DMS79 treated with DMSO at 0.1 percent for 48 hours (cell line): ENCODE measurements around the gene NDUFAF7.
"Not testable (repeated sequence)": the region's sequence is repeated elsewhere in the genome, so short reads cannot be mapped to it uniquely, and the experiment has no call there.

ENCODE experiments used
- DNase-seq: peaks from one replicate; lab custom pipeline; 2025; lab: John Stamatoyannopoulos, UW

The NDUFAF7 gene

GRCh38 chr2:37282746-37283145, 51.3 kb downstream of the NDUFAF7 start:
- no peak for DNase-seq

- no peak for DNase-seq
These were observed 51.7 kb downstream of the NDUFAF7 start for GRCh38 chr2:37283207-37283606.

GRCh38 chr2:37284381-37284780, 52.9 kb downstream of the NDUFAF7 start:
- no peak for DNase-seq

GRCh38 chr2:37287966-37288365, 56.5 kb downstream of the NDUFAF7 start:
- no peak for DNase-seq

GRCh38 chr2:37291680-37292079, 60.2 kb downstream of the NDUFAF7 start:
- DNase-seq = no peak

GRCh38 chr2:37294858-37295257, 63.4 kb downstream of the NDUFAF7 start:
- DNase-seq = not testable (repeated sequence)

- DNase-seq = no peak
These were observed 64.1 kb downstream of the NDUFAF7 start for GRCh38 chr2:37295469-37296073.

GRCh38 chr2:37297632-37298031, 66.2 kb downstream of the NDUFAF7 start:
- DNase-seq = no peak
